CD4-positive, alpha-beta T cell treated with Interleukin-10 for 1 hour (primary cell): ENCODE measurements around the gene REM1.

Experiments used
- DNase-seq: peaks from one replicate; pipeline ENCODE4 v3.0.0-alpha.2; 2020

REM1 gene

GRCh38 chr20:31527266-31527665 is 52.2 kb downstream of the REM1 start:
- no peak for DNase-seq
